DND-41 (cell line): Measurements from ENCODE around the gene IFT122.

Source experiments
- ATAC-seq: fragments of 200-7000 bp; cut with Tn5 transposase; 3 replicates; pipeline ENCODE4 v1.9.1; 2021; ENCODE audit warnings: low read depth; ENCODE audit not compliant: insufficient read depth
- DNase-seq: peaks from one replicate; pipeline ENCODE4 v3.0.0-alpha.2; 2020
- H2AFZ ChIP-seq: 2 replicates; pipeline ENCODE4 v1.6.0; 2012; ENCODE audit warnings: low read depth, low read length
- H3K27ac ChIP-seq: 2 replicates; pipeline ENCODE4 v1.5.1; 2012; ENCODE audit warnings: low read length, inconsistent platforms
- H3K27me3 ChIP-seq: fragments of 200-600 bp; sonication (generic); 2 replicates; pipeline ENCODE4 v1.6.0; 2012; ENCODE audit warnings: low read length, mild to moderate bottlenecking, inconsistent platforms; ENCODE audit not compliant: insufficient read depth, poor library complexity
- H3K36me3 ChIP-seq: 2 replicates; pipeline ENCODE4 v1.5.1; 2012; ENCODE audit warnings: low read length, inconsistent platforms; ENCODE audit not compliant: insufficient read depth
- H3K4me1 ChIP-seq: 2 replicates; pipeline ENCODE4 v1.5.1; 2012; ENCODE audit warnings: mild to moderate bottlenecking, low read length; ENCODE audit not compliant: insufficient read depth
- H3K4me2 ChIP-seq: 2 replicates; pipeline ENCODE4 v1.6.0; 2012; ENCODE audit warnings: mild to moderate bottlenecking, moderate library complexity, low read length, inconsistent platforms; ENCODE audit not compliant: insufficient read depth
- H3K4me3 ChIP-seq, 2 experiments: fragments of 200-600 bp in 1 of 2; shearing (Covaris generic) in 1 of 2; 2 replicates each; pipeline ENCODE4 v1.5.1; 2012 to 2016; ENCODE audit warnings: inconsistent platforms in 2 of 2, low read length in 2 of 2, mild to moderate bottlenecking in 2 of 2, low read depth in 1 of 2, moderate library complexity in 1 of 2
- H3K79me2 ChIP-seq: 2 replicates; pipeline ENCODE4 v1.6.0; 2012; ENCODE audit warnings: low read length, inconsistent platforms; ENCODE audit not compliant: insufficient read depth
- H3K9ac ChIP-seq: 2 replicates; pipeline ENCODE4 v1.6.0; 2012; ENCODE audit warnings: low read depth, mild to moderate bottlenecking, inconsistent platforms, low read length, moderate library complexity
- H3K9me3 ChIP-seq: 2 replicates; pipeline ENCODE4 v1.5.1; 2012; ENCODE audit warnings: low read length, moderate library complexity, mild to moderate bottlenecking, inconsistent platforms; ENCODE audit not compliant: insufficient read depth, severe bottlenecking
- H4K20me1 ChIP-seq: 2 replicates; pipeline ENCODE4 v1.6.0; 2012; ENCODE audit warnings: low read length; ENCODE audit not compliant: insufficient read depth
- CTCF ChIP-seq: IDR thresholded peaks from 2 replicates; pipeline ENCODE4 v1.5.1; 2012; ENCODE audit warnings: borderline replicate concordance, low read length, moderate library complexity, mild to moderate bottlenecking; ENCODE audit not compliant: poor library complexity, severe bottlenecking; ENCODE audit errors: extremely low read depth
- EZH2 ChIP-seq: IDR thresholded peaks from 3 replicates; pipeline ENCODE4 v1.6.1; 2012; ENCODE audit warnings: borderline replicate concordance, low read depth, mild to moderate bottlenecking, moderate library complexity, low read length, inconsistent platforms; ENCODE audit not compliant: severe bottlenecking

IFT122 gene

GRCh38 chr3:129425213-129425612 lies 14.8 kb upstream of the IFT122 start:
- H3K9me3 ChIP-seq: no peaks in the 10 kb centered on the region
- ATAC-seq (peak; percentile 53; the same call in 2 of the 3 replicates), DNase-seq (peak; percentile 37)
- peaks cover 21% of the 10 kb centered on the region for H3K36me3 ChIP-seq
- H3K9ac ChIP-seq: no peak overlapping the region
- H2AFZ ChIP-seq: no peak overlapping the region
- no peaks in the 10 kb centered on the region for H4K20me1 ChIP-seq
- H3K79me2 ChIP-seq: no peaks in the 10 kb centered on the region
- TF ChIP-seq EZH2 (no peak), CTCF (no peak)
- H3K4me2 ChIP-seq: no peak overlapping the region
- H3K4me3 ChIP-seq: no peak overlapping the region
- H3K4me1 ChIP-seq: 0 out of 2 replicates have a peak, but pooled peaks cover 3% of the 10 kb centered on the region
- no peaks in the 10 kb centered on the region for H3K27me3 ChIP-seq
- no peak overlapping the region for H3K27ac ChIP-seq

DNA sequence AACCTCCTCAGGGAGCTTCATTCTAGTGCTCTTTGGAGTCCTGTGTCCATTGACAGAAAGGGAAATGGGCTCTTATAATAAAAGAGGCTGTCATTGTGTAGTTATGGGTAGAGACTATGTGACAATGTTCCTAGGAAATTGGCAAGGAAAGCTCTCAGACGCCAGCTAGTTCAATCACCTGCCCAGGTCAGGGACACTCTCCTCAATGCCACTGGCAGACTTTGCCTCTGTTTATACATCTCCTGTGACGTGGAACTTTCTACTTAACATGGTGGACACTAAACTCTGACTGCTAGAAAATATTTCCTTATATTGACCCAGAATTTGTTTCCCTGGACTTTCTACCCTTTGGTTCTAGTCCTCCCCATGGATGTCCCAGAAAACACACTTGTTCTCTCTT lies 14.4 kb upstream of the IFT122 start:
- no peaks in the 10 kb centered on the region for H4K20me1 ChIP-seq
- H3K27ac ChIP-seq: no peak overlapping the region
- no peaks in the 10 kb centered on the region for H3K79me2 ChIP-seq
- ATAC-seq (no peak), DNase-seq (no peak)
- no peak overlapping the region for H3K4me2 ChIP-seq
- TF ChIP-seq EZH2 (no peak), CTCF (no peak)
- H3K4me1 ChIP-seq: 0 out of 2 replicates have a peak, but pooled peaks cover 3% of the 10 kb centered on the region
- H2AFZ ChIP-seq: no peak overlapping the region
- peaks cover 23% of the 10 kb centered on the region for H3K36me3 ChIP-seq
- no peak overlapping the region for H3K4me3 ChIP-seq
- H3K9ac ChIP-seq: no peak overlapping the region
- H3K9me3 ChIP-seq: no peaks in the 10 kb centered on the region
- no peaks in the 10 kb centered on the region for H3K27me3 ChIP-seq

- Histone ChIP-seq H3K9me3 (no peaks in the 10 kb centered on the region), H3K4me2 (no peak overlapping the region), H3K27me3 (no peaks in the 10 kb centered on the region), H3K36me3 (peaks cover 47% of the 10 kb centered on the region), H3K79me2 (no peaks in the 10 kb centered on the region), H3K9ac (no peak overlapping the region), H2AFZ (no peak overlapping the region), H4K20me1 (0 out of 2 replicates have a peak, but pooled peaks cover 2% of the 10 kb centered on the region), H3K4me1 (0 out of 2 replicates have a peak, but pooled peaks cover 3% of the 10 kb centered on the region), H3K27ac (no peak overlapping the region), H3K4me3 (no peak overlapping the region)
- ATAC-seq (peak; percentile 10; the same call in 1 of the 3 replicates), DNase-seq (no peak)
- TF ChIP-seq CTCF: no peak
- TF ChIP-seq EZH2: no peak
Measured at GRCh38 chr3:129428007-129428375, 12.0 kb upstream of the IFT122 start.
